Upper lobe of right lung (tissue), 1 donor: ENCODE data around the gene B9D2. TPM values are rescaled to one million over a fixed set of nuclear protein-coding genes. Genes with fewer than 3 reads are reported as not detected.
A peak's percentile ranks its signal among the peaks of the same experiment; 100 is the strongest.
"Not testable (repeated sequence)": the region's sequence is repeated elsewhere in the genome, so short reads cannot be mapped to it uniquely, and the experiment has no call there.

Experiments used
- ATAC-seq: fragments of 200-7000 bp; cut with Tn5 transposase; one replicate; pipeline ENCODE4 v1.9.1; 2020; ENCODE audit warnings: mild to moderate bottlenecking, moderate library complexity
- DNase-seq: peaks from one replicate; pipeline ENCODE4 v3.0.0-alpha.2; 2020
- H3K27ac ChIP-seq: fragments of 200-600 bp; one replicate; pipeline ENCODE4 v1.8.0; 2022
- H3K27me3 ChIP-seq: fragments of 200-600 bp; one replicate; pipeline ENCODE4 v1.8.0; 2022; ENCODE audit warnings: mild to moderate bottlenecking
- H3K36me3 ChIP-seq: fragments of 200-600 bp; one replicate; pipeline ENCODE4 v1.8.0; 2022
- H3K4me1 ChIP-seq: fragments of 200-600 bp; one replicate; pipeline ENCODE4 v1.8.0; 2022
- H3K4me3 ChIP-seq: fragments of 200-600 bp; one replicate; pipeline ENCODE4 v1.8.0; 2022; ENCODE audit warnings: mild to moderate bottlenecking
- H3K9me3 ChIP-seq: fragments of 200-600 bp; one replicate; pipeline ENCODE4 v1.8.0; 2022
- CTCF ChIP-seq: fragments of 200-600 bp; IDR thresholded peaks from one replicate; pipeline ENCODE4 v1.8.0; 2022; ENCODE audit warnings: antibody characterized with exemption
- intact Hi-C: fragments of 100-400 bp; cut with DNase I; formaldehyde crosslinking; loops from one replicate; pipeline ENCODE4 v1.11.0; 2022
- total RNA-seq: library from RNA; stranded (reverse); fragmentation: NEBNext Ultra II Directional; extraction: Animal tissue kit (Norgen Biotek cat#: 25700); gene quantifications from one replicate; pipeline ENCODE4 v1.2.1, GENCODE V29; 2021
- donor health status: DM: no; HTN: yes; CAD: no; lungs with severe emphysema.

The B9D2 gene
- total RNA-seq, 1 donor from 2014 or later = 5.5 TPM

GRCh38 chr19:41376241-41376997, 12.5 kb upstream of the B9D2 start, which contains the start of gene TMEM91:
TMEM91 (plus strand) TSS chr19:41376533; CDS start chr19:41378310, 1,777 bp downstream.
- H3K4me1 ChIP-seq = peaks cover 18% of the 10 kb centered on the region
- DNase-seq = peak; percentile 80
- peak within 1 kb of the TSS; percentile 80 for H3K27ac ChIP-seq
- no peak for TF ChIP-seq CTCF
- no peaks in the 10 kb centered on the region for H3K36me3 ChIP-seq
- intact Hi-C loops = no loop called here
- H3K4me3 ChIP-seq = peak within 1 kb of the TSS; percentile 77
- H3K9me3 ChIP-seq = no peaks in the 10 kb centered on the region
- ATAC-seq = peak; percentile 73
- no peaks in the 10 kb centered on the region for H3K27me3 ChIP-seq

DNA sequence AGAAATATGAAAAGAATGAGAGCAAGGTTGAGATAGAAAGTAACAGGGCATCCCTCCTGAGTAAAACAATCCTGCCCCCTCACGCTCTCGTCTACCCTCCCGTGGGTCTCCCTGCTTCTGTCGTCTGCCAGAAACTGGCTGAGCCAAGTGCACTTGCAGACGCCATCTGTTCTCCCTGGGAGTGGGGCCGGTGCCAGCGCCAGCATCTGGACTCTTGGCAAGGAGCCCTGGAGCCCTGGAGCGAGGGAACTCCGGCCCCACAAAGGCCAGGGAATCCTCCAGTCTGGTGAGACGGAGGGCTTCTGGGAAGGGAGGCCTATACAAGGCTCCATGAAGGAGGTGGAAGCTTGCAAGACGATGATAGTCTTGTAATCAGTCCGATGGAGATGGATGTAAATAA, 10.0 kb upstream of the B9D2 start:
- Histone ChIP-seq H3K27ac (no peak overlapping the region), H3K36me3 (no peaks in the 10 kb centered on the region), H3K4me3 (no peak overlapping the region), H3K4me1 (peaks cover 18% of the 10 kb centered on the region), H3K27me3 (no peaks in the 10 kb centered on the region), H3K9me3 (no peaks in the 10 kb centered on the region)
- no peak for TF ChIP-seq CTCF
- ATAC-seq = peak; percentile 38
- intact Hi-C loops = no loop called here
- DNase-seq = peak; percentile 85

DNA sequence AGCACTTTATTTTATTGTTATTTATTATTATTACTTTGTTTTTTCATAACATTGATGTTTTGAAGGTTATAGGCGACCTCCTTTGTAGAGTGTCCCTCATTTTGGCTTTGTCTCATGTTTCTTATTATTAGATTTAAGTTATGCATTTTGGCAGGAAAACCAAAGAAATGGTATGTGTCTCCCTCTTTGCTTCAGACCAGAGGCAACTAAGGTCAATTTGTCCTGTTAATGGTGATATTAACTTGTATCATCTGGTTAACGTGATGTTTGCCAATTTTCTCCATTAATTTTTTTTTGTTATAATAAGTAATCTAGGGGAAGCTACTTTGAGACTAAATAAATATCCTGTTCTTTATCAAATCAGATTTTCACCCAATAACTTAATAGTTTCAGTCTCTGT, 8.6 kb upstream of the B9D2 start:
- intact Hi-C loops = no loop called here
- Histone ChIP-seq H3K4me1 (peaks cover 22% of the 10 kb centered on the region), H3K36me3 (no peaks in the 10 kb centered on the region), H3K4me3 (no peak overlapping the region), H3K9me3 (no peaks in the 10 kb centered on the region), H3K27me3 (no peaks in the 10 kb centered on the region), H3K27ac (no peak overlapping the region)
- ATAC-seq (no peak), DNase-seq (no peak)
- TF ChIP-seq CTCF = no peak

GRCh38 chr19:41371541-41371940, 7.6 kb upstream of the B9D2 start:
- ATAC-seq (no peak), DNase-seq (no peak)
- Histone ChIP-seq H3K9me3 (no peaks in the 10 kb centered on the region), H3K27ac (no peak overlapping the region), H3K4me1 (peaks cover 26% of the 10 kb centered on the region), H3K4me3 (no peak overlapping the region), H3K36me3 (no peaks in the 10 kb centered on the region), H3K27me3 (no peaks in the 10 kb centered on the region)
- no peak for TF ChIP-seq CTCF
- intact Hi-C loops = no loop called here

DNA sequence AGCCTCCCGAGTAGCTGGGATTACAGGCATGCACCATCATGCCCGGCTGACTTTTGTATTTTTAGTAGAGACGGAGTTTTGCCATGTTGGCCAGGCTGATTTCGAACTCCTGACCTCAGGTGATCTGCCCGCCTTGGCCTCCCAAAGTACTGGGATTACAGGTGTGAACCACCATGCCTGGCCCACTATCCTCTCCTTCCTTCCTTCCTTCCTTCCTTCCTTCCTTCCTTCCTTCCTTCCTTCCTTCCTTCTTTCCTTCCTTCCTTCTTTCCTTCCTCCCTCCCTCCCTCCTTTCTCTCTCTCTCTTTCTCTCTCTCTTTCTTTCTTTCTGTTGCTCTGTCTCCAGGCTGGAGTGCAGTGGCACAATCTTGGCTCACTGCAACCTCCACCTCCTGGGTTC, 7.2 kb upstream of the B9D2 start:
- intact Hi-C loops = not testable (repeated sequence)
- H3K4me1 ChIP-seq = peaks cover 26% of the 10 kb centered on the region

GRCh38 chr19:41369769-41370168, 5.8 kb upstream of the B9D2 start:
- Histone ChIP-seq H3K36me3 (no peaks in the 10 kb centered on the region), H3K9me3 (no peaks in the 10 kb centered on the region), H3K27me3 (no peaks in the 10 kb centered on the region), H3K4me1 (peaks cover 25% of the 10 kb centered on the region), H3K4me3 (no peak overlapping the region), H3K27ac (no peak overlapping the region)
- ATAC-seq = no peak
- DNase-seq = no peak
- intact Hi-C loops = no loop called here
- TF ChIP-seq CTCF = no peak

More for the DNA sequence above, 7.2 kb upstream of the B9D2 start:
- DNase-seq, H3K36me3 ChIP-seq, H3K27ac ChIP-seq, ATAC-seq, H3K4me3 ChIP-seq, H3K9me3 ChIP-seq, H3K27me3 ChIP-seq: not testable (repeated sequence)
